Measurements from ENCODE around the gene STAU1.

The STAU1 gene

DNA sequence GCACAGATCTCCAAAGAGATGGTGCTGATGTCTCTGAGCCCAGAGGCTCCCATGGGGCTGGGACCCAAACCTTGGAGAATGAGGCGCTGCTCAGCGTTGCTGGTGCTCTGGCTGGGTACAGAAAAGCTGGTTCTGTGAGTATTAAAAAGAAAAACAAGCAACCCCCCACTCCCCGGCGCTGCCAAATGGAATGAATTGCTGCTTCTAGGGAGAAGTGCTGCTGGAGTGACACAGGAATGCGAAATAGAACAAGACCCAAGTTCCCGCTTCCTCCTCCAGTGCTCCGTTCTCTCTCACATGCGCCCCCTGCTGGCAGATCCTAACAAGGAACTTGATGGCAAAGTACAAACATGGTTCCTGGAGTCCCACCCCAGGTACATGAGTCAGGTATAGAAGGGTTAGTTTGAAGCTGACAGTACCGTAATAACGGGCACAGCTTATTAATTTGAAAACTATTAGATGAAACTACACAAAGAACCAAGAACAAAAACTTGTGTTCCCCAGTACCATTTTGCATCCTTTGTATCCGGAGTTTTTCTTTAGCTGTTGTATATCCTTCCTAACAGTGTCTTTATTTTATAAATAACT is 29.0 kb upstream of the STAU1 start:
- Histone ChIP-seq H3K4me3 (ENCODE audit: low read depth, low read length) (no peak overlapping the region), H3K27ac (ENCODE audit: extremely low read depth, low read depth, low read length) (no peak overlapping the region), H3K9me3 (ENCODE audit: control insufficient read depth, insufficient read depth, low read depth, low read length) (no peaks in the 10 kb centered on the region), H3K36me3 (ENCODE audit: control insufficient read depth in 2 of 2, insufficient read depth in 1 of 2, low read length in 2 of 2) (peaks cover 4 to 10% of the 10 kb centered on the region in 2 experiments; a peak in 2 of 3 replicates), H3K4me1 (ENCODE audit: control insufficient read depth, insufficient read depth, low read length) (no peaks in the 10 kb centered on the region)
- ChIA-PET POLR2A (interaction anchor here (0.6 to 1.8 kb wide), 5 partner anchors 11 to 171 kb away, joined by 3 to 5 read pairs (median 4); partner anchors contain the start of genes CSE1L and ZNFX1), CTCF (interaction anchor here (0.6 to 4.4 kb wide), 47 partner anchors 9 to 637 kb away, joined by 3 to 101 read pairs (median 5); partner anchors contain the start of genes CSE1L, STAU1 and ZNFX1)
- TF ChIP-seq ZNF335 (tag by site-specific recombination; conservative IDR thresholded peaks at IDR 0.05) (0 out of 2 replicates have a peak, but pooled peaks have one; percentile 19), SP7 (tag by site-specific recombination; IDR thresholded peaks at IDR 0.05) (peak; percentile 44; the same call in 1 of the 2 replicates), ZNF48 (tag by site-specific recombination; IDR thresholded peaks at IDR 0.05) (no peak), ZNF221 (tag by site-specific recombination; IDR thresholded peaks at IDR 0.05; ENCODE audit: borderline replicate concordance) (no peak), ZNF37A (tag by site-specific recombination; IDR thresholded peaks at IDR 0.05) (no peak), YY2 (tag by site-specific recombination; IDR thresholded peaks at IDR 0.05) (no peak), ZNF660 (tag by site-specific recombination; IDR thresholded peaks at IDR 0.05) (no peak), ZNF292 (tag by site-specific recombination; IDR thresholded peaks at IDR 0.05; ENCODE audit: borderline replicate concordance, low read depth) (no peak), ZNF341 (tag by site-specific recombination; IDR thresholded peaks at IDR 0.05; ENCODE audit: low read depth) (no peak), SETDB1 (IDR thresholded peaks at IDR 0.05; ENCODE audit: insufficient read length, low read length) (no peak), ZSCAN30 (tag by site-specific recombination; IDR thresholded peaks at IDR 0.05) (peak; percentile 23; the same call in 1 of the 2 replicates), ZNF248 (tag by site-specific recombination; IDR thresholded peaks at IDR 0.05) (no peak), GLI4 (tag by site-specific recombination; IDR thresholded peaks at IDR 0.05) (no peak), IKZF3 (tag by site-specific recombination; IDR thresholded peaks at IDR 0.05) (peak; percentile 39; the same call in 1 of the 2 replicates), ZFP69B (tag by site-specific recombination; IDR thresholded peaks at IDR 0.05) (no peak), OVOL3 (tag by site-specific recombination; IDR thresholded peaks at IDR 0.05) (no peak), ZIC2 (tag by site-specific recombination; IDR thresholded peaks at IDR 0.05) (no peak), TRIM28 (IDR thresholded peaks at IDR 0.05; ENCODE audit: borderline replicate concordance, low read length) (no peak), ZNF623 (tag by site-specific recombination; IDR thresholded peaks at IDR 0.05) (no peak), ZNF624 (tag by site-specific recombination; IDR thresholded peaks at IDR 0.05) (no peak), ZXDB (tag by site-specific recombination; IDR thresholded peaks at IDR 0.05) (no peak), ZNF433 (tag by site-specific recombination; IDR thresholded peaks at IDR 0.05; ENCODE audit: low read depth) (no peak), ZNF585B (tag by site-specific recombination; IDR thresholded peaks at IDR 0.05) (no peak), ZEB2 (tag by site-specific recombination; IDR thresholded peaks at IDR 0.05) (0 out of 2 replicates have a peak, but pooled peaks have one; percentile 53), ZNF366 (tag by site-specific recombination; conservative IDR thresholded peaks at IDR 0.05) (peak; percentile 42; the same call in 1 of the 2 replicates), ZNF837 (tag by site-specific recombination; IDR thresholded peaks at IDR 0.05) (no peak), ZNF561 (tag by site-specific recombination; IDR thresholded peaks at IDR 0.05; ENCODE audit: borderline replicate concordance) (peak; percentile 62; the same call in 1 of the 2 replicates), ZNF654 (tag by site-specific recombination; IDR thresholded peaks at IDR 0.05; ENCODE audit: low read depth) (peak; percentile 70)
- TF ChIP-seq, protein P1, sequence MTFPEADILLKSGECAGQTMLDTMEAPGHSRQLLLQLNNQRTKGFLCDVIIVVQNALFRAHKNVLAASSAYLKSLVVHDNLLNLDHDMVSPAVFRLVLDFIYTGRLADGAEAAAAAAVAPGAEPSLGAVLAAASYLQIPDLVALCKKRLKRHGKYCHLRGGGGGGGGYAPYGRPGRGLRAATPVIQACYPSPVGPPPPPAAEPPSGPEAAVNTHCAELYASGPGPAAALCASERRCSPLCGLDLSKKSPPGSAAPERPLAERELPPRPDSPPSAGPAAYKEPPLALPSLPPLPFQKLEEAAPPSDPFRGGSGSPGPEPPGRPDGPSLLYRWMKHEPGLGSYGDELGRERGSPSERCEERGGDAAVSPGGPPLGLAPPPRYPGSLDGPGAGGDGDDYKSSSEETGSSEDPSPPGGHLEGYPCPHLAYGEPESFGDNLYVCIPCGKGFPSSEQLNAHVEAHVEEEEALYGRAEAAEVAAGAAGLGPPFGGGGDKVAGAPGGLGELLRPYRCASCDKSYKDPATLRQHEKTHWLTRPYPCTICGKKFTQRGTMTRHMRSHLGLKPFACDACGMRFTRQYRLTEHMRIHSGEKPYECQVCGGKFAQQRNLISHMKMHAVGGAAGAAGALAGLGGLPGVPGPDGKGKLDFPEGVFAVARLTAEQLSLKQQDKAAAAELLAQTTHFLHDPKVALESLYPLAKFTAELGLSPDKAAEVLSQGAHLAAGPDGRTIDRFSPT (tag by site-specific recombination; IDR thresholded peaks at IDR 0.05), result no peak
- TF ChIP-seq, protein P2, sequence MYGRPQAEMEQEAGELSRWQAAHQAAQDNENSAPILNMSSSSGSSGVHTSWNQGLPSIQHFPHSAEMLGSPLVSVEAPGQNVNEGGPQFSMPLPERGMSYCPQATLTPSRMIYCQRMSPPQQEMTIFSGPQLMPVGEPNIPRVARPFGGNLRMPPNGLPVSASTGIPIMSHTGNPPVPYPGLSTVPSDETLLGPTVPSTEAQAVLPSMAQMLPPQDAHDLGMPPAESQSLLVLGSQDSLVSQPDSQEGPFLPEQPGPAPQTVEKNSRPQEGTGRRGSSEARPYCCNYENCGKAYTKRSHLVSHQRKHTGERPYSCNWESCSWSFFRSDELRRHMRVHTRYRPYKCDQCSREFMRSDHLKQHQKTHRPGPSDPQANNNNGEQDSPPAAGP (tag by site-specific recombination; IDR thresholded peaks at IDR 0.05), result no peak
- TF ChIP-seq, protein P3, sequence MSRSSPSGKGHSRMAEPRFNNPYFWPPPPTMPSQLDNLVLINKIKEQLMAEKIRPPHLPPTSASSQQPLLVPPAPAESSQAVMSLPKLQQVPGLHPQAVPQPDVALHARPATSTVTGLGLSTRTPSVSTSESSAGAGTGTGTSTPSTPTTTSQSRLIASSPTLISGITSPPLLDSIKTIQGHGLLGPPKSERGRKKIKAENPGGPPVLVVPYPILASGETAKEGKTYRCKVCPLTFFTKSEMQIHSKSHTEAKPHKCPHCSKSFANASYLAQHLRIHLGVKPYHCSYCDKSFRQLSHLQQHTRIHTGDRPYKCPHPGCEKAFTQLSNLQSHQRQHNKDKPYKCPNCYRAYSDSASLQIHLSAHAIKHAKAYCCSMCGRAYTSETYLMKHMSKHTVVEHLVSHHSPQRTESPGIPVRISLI (tag by site-specific recombination; IDR thresholded peaks at IDR 0.05), result no peak
- TF ChIP-seq, protein P4, sequence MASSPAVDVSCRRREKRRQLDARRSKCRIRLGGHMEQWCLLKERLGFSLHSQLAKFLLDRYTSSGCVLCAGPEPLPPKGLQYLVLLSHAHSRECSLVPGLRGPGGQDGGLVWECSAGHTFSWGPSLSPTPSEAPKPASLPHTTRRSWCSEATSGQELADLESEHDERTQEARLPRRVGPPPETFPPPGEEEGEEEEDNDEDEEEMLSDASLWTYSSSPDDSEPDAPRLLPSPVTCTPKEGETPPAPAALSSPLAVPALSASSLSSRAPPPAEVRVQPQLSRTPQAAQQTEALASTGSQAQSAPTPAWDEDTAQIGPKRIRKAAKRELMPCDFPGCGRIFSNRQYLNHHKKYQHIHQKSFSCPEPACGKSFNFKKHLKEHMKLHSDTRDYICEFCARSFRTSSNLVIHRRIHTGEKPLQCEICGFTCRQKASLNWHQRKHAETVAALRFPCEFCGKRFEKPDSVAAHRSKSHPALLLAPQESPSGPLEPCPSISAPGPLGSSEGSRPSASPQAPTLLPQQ (tag by site-specific recombination; IDR thresholded peaks at IDR 0.05), result no peak
- TF ChIP-seq, protein P5, sequence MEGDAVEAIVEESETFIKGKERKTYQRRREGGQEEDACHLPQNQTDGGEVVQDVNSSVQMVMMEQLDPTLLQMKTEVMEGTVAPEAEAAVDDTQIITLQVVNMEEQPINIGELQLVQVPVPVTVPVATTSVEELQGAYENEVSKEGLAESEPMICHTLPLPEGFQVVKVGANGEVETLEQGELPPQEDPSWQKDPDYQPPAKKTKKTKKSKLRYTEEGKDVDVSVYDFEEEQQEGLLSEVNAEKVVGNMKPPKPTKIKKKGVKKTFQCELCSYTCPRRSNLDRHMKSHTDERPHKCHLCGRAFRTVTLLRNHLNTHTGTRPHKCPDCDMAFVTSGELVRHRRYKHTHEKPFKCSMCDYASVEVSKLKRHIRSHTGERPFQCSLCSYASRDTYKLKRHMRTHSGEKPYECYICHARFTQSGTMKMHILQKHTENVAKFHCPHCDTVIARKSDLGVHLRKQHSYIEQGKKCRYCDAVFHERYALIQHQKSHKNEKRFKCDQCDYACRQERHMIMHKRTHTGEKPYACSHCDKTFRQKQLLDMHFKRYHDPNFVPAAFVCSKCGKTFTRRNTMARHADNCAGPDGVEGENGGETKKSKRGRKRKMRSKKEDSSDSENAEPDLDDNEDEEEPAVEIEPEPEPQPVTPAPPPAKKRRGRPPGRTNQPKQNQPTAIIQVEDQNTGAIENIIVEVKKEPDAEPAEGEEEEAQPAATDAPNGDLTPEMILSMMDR (tag by site-specific recombination; IDR thresholded peaks at IDR 0.05), result peak; percentile 73
